ENCODE measurements around the gene AK5.

Gene AK5

GRCh38 chr1:77467741-77468140 is 185.9 kb downstream of the AK5 start:
- no peak for TF ChIP-seq CTCF (conservative IDR thresholded peaks at IDR 0.05; ENCODE audit: low read depth, low read length)
- no peak overlapping the region for H3K4me3 ChIP-seq (ENCODE audit: low read depth, low read length)
- DNase-seq (ENCODE audit: low read depth), result peak; percentile 6

- no peak for DNase-seq (ENCODE audit: low read depth)
- H3K4me3 ChIP-seq (ENCODE audit: low read depth, low read length), result no peak overlapping the region
- no peak for TF ChIP-seq CTCF (conservative IDR thresholded peaks at IDR 0.05; ENCODE audit: low read depth, low read length)
Observed at GRCh38 chr1:77468257-77468948, 186.6 kb downstream of the AK5 start.

- TF ChIP-seq CTCF (conservative IDR thresholded peaks at IDR 0.05; ENCODE audit: low read depth, low read length), result no peak
- peak; percentile 12 for DNase-seq (ENCODE audit: low read depth)
- H3K4me3 ChIP-seq (ENCODE audit: low read depth, low read length), result no peak overlapping the region
Observed at GRCh38 chr1:77468949-77469710, 187.3 kb downstream of the AK5 start.

- no peak overlapping the region for H3K4me3 ChIP-seq (ENCODE audit: low read depth, low read length)
- DNase-seq (ENCODE audit: low read depth), result no peak
- TF ChIP-seq CTCF (conservative IDR thresholded peaks at IDR 0.05; ENCODE audit: low read depth, low read length), result no peak
Observed at GRCh38 chr1:77471691-77472090, 189.9 kb downstream of the AK5 start.

- no peak overlapping the region for H3K4me3 ChIP-seq (ENCODE audit: low read depth, low read length)
- no peak for TF ChIP-seq CTCF (conservative IDR thresholded peaks at IDR 0.05; ENCODE audit: low read depth, low read length)
- peak; percentile 62 for DNase-seq (ENCODE audit: low read depth)
Observed at GRCh38 chr1:77473690-77474089, 191.9 kb downstream of the AK5 start.

GRCh38 chr1:77475641-77476040 is 193.8 kb downstream of the AK5 start:
- TF ChIP-seq CTCF (conservative IDR thresholded peaks at IDR 0.05; ENCODE audit: low read depth, low read length), result no peak
- no peak overlapping the region for H3K4me3 ChIP-seq (ENCODE audit: low read depth, low read length)
- no peak for DNase-seq (ENCODE audit: low read depth)
